ENCODE data around the gene ATP8B3.

The ATP8B3 gene

DNA sequence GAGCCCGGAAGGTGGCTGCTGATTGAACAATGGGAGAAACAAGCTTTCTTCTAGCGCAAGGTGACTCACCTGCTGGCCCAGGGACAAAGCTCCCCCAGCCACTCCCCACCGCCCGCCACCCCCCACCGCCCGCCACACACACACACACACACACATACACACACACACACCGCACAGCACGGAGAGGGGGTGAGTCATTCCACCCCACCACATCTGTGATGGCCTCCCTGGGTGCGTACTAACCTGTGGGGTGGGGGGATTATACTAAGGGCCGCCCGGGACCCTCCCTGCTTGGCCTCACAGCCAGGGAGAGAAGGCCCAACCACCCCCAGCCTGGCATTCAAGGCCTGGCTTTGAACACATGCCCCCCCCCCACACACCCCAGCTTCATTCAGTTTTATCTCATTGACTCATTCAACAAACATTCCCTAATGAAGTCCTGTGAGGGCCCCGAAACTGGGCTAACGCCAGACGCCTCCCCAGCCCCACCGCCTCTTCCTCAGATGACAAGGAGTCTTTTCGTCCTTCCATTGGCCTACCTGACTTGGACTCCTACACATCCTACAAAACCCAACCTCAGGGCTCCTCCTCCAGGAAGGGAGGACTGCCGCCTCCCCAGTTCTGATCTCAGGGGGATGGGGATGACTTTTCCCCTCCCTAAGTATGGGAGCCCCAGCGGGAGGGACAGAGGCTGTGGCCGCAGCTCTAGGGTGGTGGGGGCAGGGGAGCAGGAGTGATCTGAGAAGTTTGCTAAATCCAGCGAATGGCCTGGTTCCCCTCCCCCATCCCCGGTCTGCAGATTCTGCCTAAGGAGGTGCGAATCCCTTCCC, 64.6 kb downstream of the ATP8B3 start:
- TF ChIP-seq, protein P1, sequence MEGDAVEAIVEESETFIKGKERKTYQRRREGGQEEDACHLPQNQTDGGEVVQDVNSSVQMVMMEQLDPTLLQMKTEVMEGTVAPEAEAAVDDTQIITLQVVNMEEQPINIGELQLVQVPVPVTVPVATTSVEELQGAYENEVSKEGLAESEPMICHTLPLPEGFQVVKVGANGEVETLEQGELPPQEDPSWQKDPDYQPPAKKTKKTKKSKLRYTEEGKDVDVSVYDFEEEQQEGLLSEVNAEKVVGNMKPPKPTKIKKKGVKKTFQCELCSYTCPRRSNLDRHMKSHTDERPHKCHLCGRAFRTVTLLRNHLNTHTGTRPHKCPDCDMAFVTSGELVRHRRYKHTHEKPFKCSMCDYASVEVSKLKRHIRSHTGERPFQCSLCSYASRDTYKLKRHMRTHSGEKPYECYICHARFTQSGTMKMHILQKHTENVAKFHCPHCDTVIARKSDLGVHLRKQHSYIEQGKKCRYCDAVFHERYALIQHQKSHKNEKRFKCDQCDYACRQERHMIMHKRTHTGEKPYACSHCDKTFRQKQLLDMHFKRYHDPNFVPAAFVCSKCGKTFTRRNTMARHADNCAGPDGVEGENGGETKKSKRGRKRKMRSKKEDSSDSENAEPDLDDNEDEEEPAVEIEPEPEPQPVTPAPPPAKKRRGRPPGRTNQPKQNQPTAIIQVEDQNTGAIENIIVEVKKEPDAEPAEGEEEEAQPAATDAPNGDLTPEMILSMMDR (IDR thresholded peaks at IDR 0.05): no peak
- DNase-seq (ENCODE audit: low spot score): no peak
- H3K4me3 ChIP-seq: no peak overlapping the region
- no peak overlapping the region for H3K27ac ChIP-seq

DNA sequence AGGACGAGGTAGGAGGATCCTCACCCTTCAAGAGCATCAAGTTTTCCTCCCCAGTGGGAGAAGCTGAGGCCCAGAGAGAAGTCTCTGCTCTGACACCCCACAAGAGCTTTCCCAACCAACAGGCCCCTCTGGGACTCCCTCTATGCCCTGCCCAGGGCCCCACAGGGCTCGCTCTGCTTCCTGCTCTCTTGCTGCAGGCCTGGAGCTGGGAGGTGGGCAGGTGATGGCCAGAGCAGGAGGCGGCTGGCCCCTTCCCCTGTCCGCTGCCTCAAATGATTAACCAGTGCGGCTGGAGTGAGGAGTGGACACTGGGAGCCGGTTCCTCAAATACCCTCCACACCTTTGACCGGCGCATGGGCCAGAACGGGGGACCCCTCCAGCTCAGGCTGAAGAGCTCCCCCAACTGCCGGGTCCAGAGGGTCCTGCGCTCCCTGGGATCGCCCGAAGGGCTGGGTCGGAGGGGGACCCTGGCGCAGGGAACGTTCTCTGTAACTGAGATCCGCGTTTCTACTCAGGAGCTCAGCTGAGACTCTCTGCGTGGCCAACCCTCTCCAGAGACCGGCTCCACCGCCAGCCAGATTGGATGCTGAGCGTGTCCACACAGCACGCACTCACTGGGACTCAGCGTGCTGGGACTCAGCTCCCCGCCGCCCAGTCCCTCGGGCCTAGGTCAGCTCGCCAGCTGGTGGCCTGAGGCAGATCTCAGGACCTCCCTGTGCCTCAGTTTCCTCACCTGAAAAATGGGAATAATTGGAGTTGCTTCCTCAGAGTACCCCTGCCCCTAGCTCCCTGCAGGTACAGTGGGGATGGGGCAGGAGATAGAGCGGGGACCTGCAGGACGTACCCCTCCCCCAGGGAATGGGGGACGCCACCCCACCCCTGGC, 65.4 kb downstream of the ATP8B3 start:
- TF ChIP-seq, protein P1 (IDR thresholded peaks at IDR 0.05): no peak

DNA sequence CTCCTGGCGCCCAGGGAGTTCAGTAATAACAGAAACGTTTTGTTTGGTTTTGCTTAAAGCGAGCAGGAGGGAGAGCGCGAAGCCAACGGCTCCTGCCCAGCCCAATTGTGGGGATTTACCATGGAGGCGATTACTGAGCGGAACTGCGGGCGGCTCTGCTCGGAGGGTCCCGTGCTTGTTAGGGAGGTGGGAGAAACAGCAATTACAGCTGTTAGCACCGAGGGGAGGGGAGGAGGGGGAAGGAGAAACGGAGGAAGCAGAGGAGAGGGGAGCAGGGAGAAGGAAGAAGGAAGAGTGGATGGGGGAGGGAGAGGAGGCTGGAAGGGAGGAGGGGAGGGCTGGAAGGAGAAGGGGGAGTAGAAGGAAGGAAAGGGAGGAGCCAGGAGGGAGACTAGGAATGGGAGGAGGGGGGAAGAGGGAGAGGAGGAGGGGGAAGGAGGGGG, 66.5 kb downstream of the ATP8B3 start:
- no peak overlapping the region for H3K27ac ChIP-seq
- H3K4me3 ChIP-seq: no peak overlapping the region
- DNase-seq (ENCODE audit: low spot score): no peak
- TF ChIP-seq, protein P1 (IDR thresholded peaks at IDR 0.05): no peak

More for the DNA sequence above, 65.4 kb downstream of the ATP8B3 start:
- no peak overlapping the region for H3K4me3 ChIP-seq
- no peak for DNase-seq (ENCODE audit: low spot score)
- no peak overlapping the region for H3K27ac ChIP-seq

DNA sequence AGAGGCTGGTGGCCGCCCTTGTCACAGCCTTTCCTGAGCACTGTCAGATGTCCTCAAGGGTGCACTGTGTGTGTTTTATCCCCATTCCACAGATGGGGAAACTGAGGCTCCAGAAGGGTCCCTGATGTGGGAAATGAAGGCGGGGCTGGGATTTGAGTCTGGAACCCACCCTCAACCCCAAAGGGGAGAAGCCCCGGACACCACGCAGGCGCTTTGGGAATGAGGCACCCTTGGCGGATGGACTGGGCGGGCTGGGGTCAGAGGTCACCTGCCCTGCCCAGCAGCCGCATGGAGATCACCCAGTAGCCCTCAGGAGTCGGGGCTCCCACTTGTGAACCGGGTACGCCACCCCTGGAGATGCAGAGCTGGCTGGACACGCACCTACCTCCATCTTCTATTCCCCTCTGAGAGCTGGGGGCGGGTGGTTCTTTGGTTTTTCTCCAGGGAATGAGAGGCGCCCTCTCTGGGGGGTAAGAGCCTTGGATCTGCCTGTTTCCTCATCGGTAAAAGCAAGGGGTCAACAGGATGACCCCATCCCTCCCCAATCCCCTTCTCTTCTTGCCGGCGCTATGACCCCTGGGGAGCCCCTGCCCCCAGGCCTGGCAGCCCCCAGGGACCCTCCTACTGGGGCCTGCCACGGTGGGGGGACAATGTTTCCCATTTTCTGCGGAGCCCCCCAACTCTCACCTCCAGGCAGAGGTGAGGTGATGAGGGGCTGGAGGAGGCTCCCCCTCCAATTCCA, 67.1 kb downstream of the ATP8B3 start:
- TF ChIP-seq, protein P1 (IDR thresholded peaks at IDR 0.05): no peak
- Histone ChIP-seq H3K27ac (no peak overlapping the region), H3K4me3 (no peak overlapping the region)
- DNase-seq (ENCODE audit: low spot score): no peak

DNA sequence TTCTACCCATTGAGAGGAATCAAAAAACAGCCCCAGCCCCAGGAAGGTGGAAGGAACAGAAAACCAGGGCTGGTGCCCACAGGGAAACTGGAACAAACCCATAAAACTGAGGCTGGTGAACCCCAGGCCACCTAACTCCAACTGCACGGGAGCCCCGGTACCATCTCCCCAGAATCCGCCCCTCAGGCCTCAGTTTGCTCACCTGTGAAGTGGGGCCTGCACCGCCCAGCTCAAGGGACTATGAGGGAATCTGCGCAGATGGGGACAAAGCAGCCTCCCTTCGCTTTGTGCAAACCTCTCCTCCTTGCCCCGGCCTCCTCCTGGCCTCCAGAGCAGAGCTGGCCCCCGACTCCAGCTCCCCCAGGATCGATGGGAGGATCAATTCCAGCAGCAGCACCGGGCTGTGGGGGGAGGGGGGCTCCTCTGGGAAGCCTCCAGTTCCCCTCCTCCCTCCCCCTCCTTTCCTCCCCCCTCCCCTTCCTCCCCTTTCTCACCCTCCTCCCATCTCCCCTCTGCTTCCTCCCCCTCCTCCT, 67.9 kb downstream of the ATP8B3 start:
- DNase-seq (ENCODE audit: low spot score): no peak
- TF ChIP-seq, protein P1 (IDR thresholded peaks at IDR 0.05): no peak
- Histone ChIP-seq H3K4me3 (no peak overlapping the region), H3K27ac (no peak overlapping the region)

- DNase-seq (ENCODE audit: low spot score): no peak
- no peak overlapping the region for H3K4me3 ChIP-seq
- TF ChIP-seq, protein P1 (IDR thresholded peaks at IDR 0.05): no peak
- no peak overlapping the region for H3K27ac ChIP-seq
These were observed 68.9 kb downstream of the ATP8B3 start for GRCh38 chr19:1742989-1743696.
